Stimulated activated CD4-positive, alpha-beta T cell treated with anti-CD3 and anti-CD28 coated beads, Interleukin-15, amount 100 ng/mL, for 48 hours (primary cell): ENCODE measurements around the gene KCNMA1.
"Not testable (repeated sequence)": the region's sequence is repeated elsewhere in the genome, so short reads cannot be mapped to it uniquely, and the experiment has no call there.

Experiments used
- DNase-seq, 2 donors: peaks; one replicate each; pipeline ENCODE4 v3.0.0-alpha.2; 2020; ENCODE audit warnings: low read depth in 2 of 2

KCNMA1 gene

GRCh38 chr10:77584938-77585337, 52.7 kb downstream of the KCNMA1 start:
- DNase-seq: no peak

DNA sequence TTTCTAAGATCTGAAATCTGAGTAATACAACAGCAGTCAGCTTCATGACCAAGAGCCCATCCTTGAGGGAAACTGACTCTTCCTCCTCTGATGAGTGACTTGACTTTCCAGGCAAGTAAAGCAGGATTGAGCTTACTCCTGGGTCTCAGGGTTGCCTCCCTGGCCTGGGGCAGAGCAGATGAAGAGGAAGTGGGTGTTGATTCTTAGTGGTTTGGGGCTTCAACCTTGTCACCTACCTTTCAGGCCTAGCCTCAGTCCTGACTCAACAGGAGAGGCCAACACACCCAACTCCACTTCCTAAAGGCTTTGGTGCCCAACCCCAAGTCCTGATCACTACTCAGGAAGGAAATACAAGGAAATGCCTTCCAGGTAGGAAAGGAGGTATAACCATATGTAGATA, 54.1 kb downstream of the KCNMA1 start:
- no peak for DNase-seq

DNA sequence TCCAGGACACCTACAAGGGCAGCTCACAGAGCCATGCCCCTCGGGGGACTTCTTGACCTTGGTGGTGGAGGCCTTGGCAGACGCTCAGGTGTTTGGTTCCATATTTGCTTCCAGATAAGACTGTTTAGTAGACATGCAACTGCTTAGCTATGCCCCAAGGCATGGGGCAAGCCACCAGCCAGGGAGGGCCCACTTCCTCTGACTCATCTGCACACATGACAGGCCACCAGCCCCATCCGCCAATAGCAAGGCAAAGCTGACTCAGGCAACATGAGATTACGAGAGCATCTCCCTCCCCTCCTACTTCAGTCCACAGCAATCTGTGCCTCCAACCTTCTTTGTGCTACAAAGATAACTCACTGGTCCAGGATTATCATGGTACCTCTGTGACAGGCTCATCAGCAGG, 54.9 kb downstream of the KCNMA1 start:
- DNase-seq: no peak

- DNase-seq: no peak
Measured at GRCh38 chr10:77581738-77582137, 55.9 kb downstream of the KCNMA1 start.

DNA sequence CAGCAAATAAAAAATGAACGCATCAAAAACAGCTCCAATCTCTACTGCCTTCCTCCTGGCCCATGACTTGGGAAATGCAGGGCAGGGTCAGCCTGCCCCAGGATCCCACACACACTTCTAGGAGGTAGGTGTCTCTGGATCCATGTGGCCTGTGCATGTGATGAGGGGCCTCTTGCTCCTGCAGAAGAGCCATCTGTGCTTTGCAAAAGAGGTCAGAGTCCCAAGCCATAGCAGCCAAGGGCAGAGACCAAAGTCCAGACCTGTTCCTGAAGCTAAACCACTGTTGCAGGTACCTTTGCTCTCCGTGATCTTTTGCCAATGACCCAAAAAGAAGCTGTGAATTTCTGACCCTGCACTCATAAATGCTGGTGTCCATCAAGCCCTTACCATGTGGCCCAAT, 57.1 kb downstream of the KCNMA1 start:
- DNase-seq: no peak

DNA sequence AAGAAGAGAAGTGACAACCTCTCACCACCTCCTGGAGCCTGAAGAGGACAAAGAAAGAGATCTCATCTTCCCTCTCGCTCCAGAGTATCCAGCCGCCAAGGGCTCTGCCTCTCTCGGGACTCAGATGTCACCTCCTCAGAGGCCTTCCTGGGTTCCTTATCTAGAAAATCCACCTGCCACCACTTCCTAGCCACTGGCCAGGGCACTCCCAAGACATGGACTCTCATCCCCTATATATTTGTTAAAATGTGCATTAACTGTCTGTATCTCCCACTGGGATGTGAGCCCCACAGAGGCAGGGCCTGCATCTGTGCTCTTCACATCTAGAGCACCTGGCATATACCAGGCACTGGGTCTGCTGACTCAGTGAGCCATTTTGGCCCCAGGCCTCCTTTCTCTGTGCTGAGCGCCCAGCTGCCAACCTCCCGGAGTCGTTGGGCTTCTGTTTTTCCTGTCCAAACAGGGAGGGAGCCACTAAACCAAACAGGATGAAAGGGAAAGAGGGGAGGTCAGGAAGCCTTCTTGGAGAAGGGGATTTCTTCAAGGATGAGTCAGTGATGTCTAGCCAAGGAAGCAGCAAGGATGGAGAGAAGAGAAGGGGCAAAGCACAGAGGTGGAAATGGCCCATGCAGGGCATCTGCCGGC, 58.9 kb downstream of the KCNMA1 start:
- DNase-seq: no peak

- no peak for DNase-seq
Measured at GRCh38 chr10:77577666-77578229, 59.9 kb downstream of the KCNMA1 start.

- DNase-seq: no peak
Measured at GRCh38 chr10:77576444-77577032, 61.1 kb downstream of the KCNMA1 start.

DNA sequence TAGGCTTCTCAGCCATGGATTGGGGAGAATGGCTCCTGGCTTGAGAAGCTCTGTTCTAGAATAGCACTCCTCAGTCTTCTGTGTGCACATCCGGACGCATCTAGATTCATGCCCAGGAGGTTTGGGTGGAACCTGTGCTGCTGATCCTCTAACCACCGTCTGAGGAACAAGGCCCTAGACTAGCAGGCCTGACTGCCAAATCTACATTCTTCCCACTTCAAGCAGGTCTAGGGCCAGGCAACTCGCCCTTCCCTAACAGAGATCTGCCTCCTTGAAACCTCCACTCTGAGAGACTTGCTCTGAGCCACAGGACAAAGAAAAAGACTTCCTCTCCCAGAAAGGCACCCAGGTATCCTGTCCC, 61.6 kb downstream of the KCNMA1 start:
- DNase-seq: no peak

DNA sequence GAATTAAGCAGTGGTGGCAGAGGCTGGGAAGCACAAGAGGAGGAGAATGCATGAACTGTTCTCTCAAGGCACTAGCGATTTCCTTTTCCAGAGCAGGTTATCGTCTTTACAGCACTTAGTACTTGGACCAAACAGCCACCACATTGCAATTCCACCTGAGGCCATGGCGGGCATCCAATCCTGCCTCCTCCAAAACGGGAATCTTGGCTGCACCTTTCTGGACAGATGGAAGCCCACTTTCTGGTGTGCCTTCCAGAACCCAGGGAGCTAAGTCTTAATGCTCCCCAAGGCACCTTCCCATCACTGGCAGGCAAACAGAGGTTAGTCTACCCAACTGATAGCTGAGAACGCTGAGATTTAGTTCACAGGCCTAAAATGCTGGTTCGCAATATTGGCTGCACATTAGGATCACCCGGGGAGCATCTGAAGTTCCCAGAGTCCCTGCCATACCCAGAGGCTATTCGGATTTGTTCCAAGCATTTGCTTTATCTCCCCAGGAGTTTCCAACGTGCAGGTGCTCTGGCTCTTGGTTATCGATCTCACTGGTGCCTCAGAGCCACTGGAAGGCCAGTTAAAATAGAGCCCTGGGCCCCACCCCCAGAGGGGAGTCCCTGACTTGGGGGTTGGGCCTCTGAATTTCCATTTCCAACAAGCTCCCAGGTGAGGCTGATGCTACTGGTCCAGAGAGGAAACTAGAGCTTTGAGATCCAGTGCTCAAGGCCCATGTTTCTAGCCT, 62.2 kb downstream of the KCNMA1 start:
- DNase-seq: no peak

DNA sequence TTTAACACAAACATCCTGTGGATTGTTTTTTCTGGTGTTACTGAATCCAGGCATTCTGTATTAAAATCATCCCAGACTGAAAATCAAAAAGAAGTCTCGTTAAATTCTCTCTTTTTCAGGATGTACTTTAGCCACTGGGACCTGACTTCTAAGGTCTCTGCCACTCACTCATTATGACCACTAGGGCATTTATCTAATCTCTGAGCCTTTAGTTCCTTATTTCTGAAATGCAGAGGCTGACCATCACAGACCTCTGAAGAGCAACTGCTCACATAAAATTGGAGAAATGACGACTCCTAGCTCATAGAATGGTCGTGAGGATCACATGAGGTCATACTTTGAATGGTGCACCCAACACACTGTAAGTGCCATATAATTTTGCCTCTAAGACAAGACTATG, 63.2 kb downstream of the KCNMA1 start:
- no peak for DNase-seq

DNA sequence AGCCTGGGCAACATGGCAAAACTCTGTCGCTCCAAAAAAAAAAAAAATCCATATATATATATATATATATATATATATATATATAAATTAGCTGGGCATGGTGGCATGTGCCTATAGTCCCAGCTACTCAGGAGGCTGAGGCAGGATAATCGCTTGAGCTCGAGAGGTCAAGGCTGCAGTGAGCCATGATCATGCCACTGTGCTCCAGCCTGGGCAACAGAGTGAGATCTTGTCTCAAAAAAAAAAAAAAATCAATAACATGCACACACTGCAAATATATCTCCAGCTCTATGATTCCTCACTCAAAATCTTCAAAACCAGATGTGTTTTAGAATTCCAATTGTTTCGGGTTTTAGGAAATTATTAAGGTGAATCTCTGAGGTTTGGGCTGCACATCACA, 65.1 kb downstream of the KCNMA1 start:
- DNase-seq: not testable (repeated sequence)

GRCh38 chr10:77571490-77571889, 66.1 kb downstream of the KCNMA1 start:
- no peak for DNase-seq

- no peak for DNase-seq
Measured at GRCh38 chr10:77566914-77567566, 70.6 kb downstream of the KCNMA1 start.

- DNase-seq: no peak
Measured at GRCh38 chr10:77566236-77566635, 71.4 kb downstream of the KCNMA1 start.

DNA sequence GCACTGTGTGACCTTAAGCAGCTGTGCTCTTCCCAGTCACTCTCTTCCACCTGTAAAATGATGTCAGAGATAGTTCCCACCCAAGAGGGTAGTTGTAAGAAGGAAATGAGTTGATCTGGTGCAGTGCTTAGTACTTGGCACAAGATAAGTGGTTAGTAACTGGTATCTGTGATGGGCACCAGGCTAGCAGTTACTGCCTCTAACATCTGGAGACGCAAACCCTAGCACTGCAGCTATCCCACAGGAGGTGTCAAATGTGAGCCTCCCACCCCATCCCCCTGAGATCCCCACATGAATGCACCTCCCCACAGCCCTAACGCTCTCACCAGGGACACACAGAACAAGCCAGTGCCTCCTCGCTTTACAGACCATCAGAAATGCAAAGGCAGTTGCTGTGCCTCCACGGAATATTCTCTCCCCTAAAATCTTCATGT, 72.0 kb downstream of the KCNMA1 start:
- DNase-seq: no peak

DNA sequence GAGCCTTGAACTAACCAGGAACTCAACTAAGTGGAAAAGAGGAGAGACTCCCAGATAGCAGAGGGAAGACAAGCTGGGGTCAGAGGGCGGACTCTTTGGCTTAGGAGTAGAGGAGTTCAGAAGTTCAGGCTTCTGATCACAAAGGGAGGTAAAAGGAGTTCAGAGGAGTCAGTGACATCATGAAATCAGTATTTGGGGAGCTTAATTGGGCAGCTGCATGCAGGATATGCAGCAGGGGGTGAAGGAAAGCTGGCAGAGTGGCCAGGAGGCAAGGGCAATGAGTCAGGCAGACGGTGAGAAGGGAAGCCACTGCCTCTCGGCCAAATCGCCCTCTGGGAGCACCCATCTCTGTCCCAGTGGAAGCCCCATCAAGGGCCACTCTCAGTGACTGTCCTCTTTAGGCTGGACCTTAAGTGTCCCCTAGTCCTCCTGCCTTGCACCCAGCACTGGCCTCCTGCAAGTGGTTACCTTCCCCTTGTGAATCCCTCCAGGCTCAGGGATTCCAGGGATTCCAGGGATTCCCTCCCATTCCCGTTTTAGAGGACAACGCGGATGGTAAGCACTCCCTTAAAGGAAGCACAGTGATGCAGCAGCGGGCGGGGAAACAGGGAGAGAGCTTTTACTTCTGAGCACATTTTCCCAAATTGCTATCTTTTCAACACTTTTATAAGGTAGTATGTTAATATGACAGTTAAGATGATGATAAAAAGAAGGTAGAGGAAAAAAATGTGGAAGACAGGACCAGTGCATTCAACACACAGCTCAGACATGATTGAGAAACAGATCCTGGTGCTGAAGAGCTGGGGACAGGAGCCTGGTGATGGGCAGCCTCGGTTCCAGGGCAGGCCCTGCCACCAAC, 72.6 kb downstream of the KCNMA1 start:
- DNase-seq: no peak

DNA sequence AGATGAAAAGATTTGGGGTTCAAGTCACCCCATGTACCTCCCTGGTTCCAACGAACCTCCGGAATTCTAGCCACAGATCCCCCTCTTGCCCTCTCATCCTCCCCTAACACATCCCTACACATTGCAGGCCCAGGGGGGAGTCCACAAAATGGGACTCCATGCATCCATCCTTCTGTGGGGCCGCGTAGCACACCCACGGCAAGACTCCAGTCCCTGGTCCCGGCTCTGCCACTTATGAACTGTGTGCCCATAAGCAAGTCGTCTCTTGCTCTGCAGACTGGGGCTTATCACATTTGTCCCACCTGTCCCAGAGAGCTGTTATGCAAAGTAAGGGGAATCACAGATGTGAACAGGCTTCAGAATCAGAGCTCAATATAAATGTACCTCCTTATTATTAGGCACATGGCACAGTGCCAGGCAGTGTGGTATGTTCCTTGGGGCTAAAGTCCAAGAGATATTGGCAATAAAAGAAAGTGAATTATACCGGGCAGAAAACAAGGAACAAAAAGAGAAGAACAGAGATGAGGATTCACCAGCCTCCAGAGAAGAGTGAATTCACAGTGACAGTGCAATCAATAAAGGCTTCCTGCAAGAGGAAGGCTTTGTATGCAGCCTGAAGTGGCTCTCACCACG, 73.9 kb downstream of the KCNMA1 start:
- no peak for DNase-seq

DNA sequence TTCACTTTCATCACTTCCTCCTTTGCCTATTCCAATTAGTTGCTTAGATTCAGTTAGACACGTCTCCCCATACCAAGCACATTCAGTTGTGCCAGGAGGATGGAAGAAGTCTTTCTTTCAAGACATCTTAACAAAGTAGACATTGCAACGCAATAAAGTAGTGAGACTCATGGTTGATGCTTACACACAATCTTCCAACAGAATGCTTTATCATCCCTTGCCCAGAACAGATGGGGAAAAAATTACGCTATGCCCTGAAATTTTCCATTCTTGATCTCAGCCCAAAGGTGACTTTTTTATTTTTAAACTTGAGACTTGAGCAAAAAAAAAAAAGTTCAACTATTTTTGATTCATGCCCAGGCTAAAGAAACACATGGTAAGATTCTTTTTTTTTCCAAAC, 74.9 kb downstream of the KCNMA1 start:
- DNase-seq: no peak

- DNase-seq: no peak
Measured at GRCh38 chr10:77561991-77562390, 75.6 kb downstream of the KCNMA1 start.

- no peak for DNase-seq
Measured at GRCh38 chr10:77560471-77560870, 77.1 kb downstream of the KCNMA1 start.
